ENCODE measurements around the gene CDH13.

- TF ChIP-seq CTCF (IDR thresholded peaks at IDR 0.05) (no peak), POLR2A (IDR thresholded peaks at IDR 0.05) (no peak)
These were observed 989.2 kb downstream of the CDH13 start for GRCh38 chr16:83615953-83616350.

Data from Peyer's patch (tissue), 4 donors.